ENCODE data around the gene SOX10. TPM values are rescaled to one million over a fixed set of nuclear protein-coding genes. Genes with fewer than 3 reads are reported as not detected.
A peak's percentile ranks its signal among the peaks of the same experiment; 100 is the strongest.

The SOX10 gene
- total RNA-seq, 1 experiment from 2014 or later, result 2.4 TPM

GRCh38 chr22:37931893-37932389 is 52.4 kb downstream of the SOX10 start:
- Histone ChIP-seq H3K79me2 (ENCODE audit: insufficient read depth, low read length) (no peaks in the 10 kb centered on the region), H3K4me1 (ENCODE audit: insufficient read depth, low read length) (no peaks in the 10 kb centered on the region), H3K14ac (ENCODE audit: insufficient read depth, low read length) (no peak overlapping the region), H2BK12ac (ENCODE audit: insufficient read length, low read depth, low read length) (no peak overlapping the region), H3K23me2 (ENCODE audit: insufficient read length, low read depth, low read length, poor library complexity, severe bottlenecking) (no peaks in the 10 kb centered on the region), H4K20me1 (ENCODE audit: control insufficient read depth, insufficient read depth, insufficient read length) (no peaks in the 10 kb centered on the region), H3K27ac (ENCODE audit: insufficient read length, low read depth, low read length) (no peak overlapping the region), H3K4me2 (ENCODE audit: insufficient read depth, insufficient read length, low read length) (no peak overlapping the region), H4K5ac (ENCODE audit: insufficient read length, low read depth, low read length) (no peak overlapping the region), H3K23ac (ENCODE audit: insufficient read length, low read depth, low read length) (no peak overlapping the region), H3K18ac (ENCODE audit: insufficient read length, low read depth, low read length) (no peak overlapping the region), H4K91ac (ENCODE audit: insufficient read length, low read depth, low read length) (no peak overlapping the region), H2BK15ac (ENCODE audit: low read depth, low read length) (no peak overlapping the region), H3K27me3 (ENCODE audit: insufficient read depth, low read length) (no peaks in the 10 kb centered on the region), H3K56ac (ENCODE audit: insufficient read length, low read depth, low read length) (no peak overlapping the region), H3K9me3 (ENCODE audit: control insufficient read depth, low read depth, low read length) (no peaks in the 10 kb centered on the region), H2BK5ac (ENCODE audit: insufficient read length, low read length) (no peak overlapping the region), H3K4ac (ENCODE audit: low read depth, low read length) (no peak overlapping the region), H3T11ph (ENCODE audit: low read length) (no peak overlapping the region), H4K8ac (replicated peaks; ENCODE audit: insufficient read length, low read depth, low read length) (no peak overlapping the region), H3K79me1 (ENCODE audit: insufficient read depth, low read depth, low read length, poor library complexity, severe bottlenecking) (no peaks in the 10 kb centered on the region), H2AK5ac (ENCODE audit: insufficient read length, low read length) (no peak overlapping the region), H2BK20ac (ENCODE audit: low read depth, low read length, poor library complexity, severe bottlenecking) (no peak overlapping the region), H3K9ac (ENCODE audit: extremely low read depth, insufficient read length, low read length) (no peak overlapping the region), H2BK120ac (ENCODE audit: low read depth, low read length, poor library complexity, severe bottlenecking) (no peak overlapping the region), H2AFZ (ENCODE audit: low read length) (no peak overlapping the region)
- Mint-ChIP-seq H3K27me3 (ENCODE audit: low read depth) (no peaks in the 10 kb centered on the region), H3K27ac (peak overlapping the region in 2 of 3 experiments; percentile 22 to 53; a peak in 2 of 7 replicates), H3K4me3 (no peak overlapping the region), H3K9me3 (no peaks in the 10 kb centered on the region), H3K4me1 (peaks cover 8 to 12% of the 10 kb centered on the region in 2 experiments), H3K36me3 (ENCODE audit: insufficient read depth in 1 of 3, low read depth in 3 of 3) (peaks cover 0 to 55% (median 24%) of the 10 kb centered on the region in 3 experiments; a peak in 6 of 7 replicates)
- TF ChIP-seq CTCF (conservative IDR thresholded peaks at IDR 0.05), result no peak
- no CpG with 5 or more reads among the region's 6 CpGs for WGBS (ENCODE audit: extremely low coverage, insufficient read length, low lambda C conversion rate)
- DNase-seq, result no peak

All from H9 (cell line).